Measurements from ENCODE around the gene IL17B. TPM values are rescaled to one million over a fixed set of nuclear protein-coding genes. Genes with fewer than 3 reads are reported as not detected.
"Not testable (repeated sequence)": the region's sequence is repeated elsewhere in the genome, so short reads cannot be mapped to it uniquely, and the experiment has no call there.

Gene IL17B
- total and polyA plus RNA-seq, 2 donors (not counting 3 experiments of a cell fraction or from before 2014, with no cell fraction given) = not detected

DNA sequence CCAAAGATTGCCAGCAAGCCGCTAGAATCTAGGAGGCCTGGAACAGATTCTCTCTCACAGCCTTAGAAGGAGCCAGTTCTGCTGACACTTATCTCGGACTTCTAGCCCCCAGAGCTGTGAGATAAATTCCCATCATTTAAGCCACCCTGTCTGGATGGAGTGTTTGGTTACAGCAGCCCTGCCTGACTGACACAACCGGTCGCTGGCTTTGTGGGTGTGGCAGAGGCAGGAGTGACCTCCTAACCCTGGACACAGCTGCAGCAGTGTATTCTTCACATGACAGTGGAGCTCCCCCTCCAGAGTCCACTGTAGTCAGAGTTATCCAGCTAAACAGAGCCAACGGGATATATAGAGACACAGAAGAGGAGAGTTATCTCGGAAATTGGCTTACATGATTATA is 21.2 kb upstream of the IL17B start:
- no peak for FAIRE-seq
- H4K20me1 ChIP-seq (replicated peaks; ENCODE audit: control insufficient read depth, extremely low read depth, insufficient read depth, low read length) = no peaks in the 10 kb centered on the region
- BruUV-seq (replicated peaks) = no TSS peak
- H3K9me3 ChIP-seq (replicated peaks; ENCODE audit: control insufficient read depth, insufficient read depth, low read length) = no peaks in the 10 kb centered on the region
- dilution Hi-C loops (cut with MboI; ENCODE audit: extremely low pct_ligation_motif_present, low sequenced_read_pairs) = no loop called here
- H3K27me3 ChIP-seq (ENCODE audit: control insufficient read depth in 2 of 2, insufficient read depth in 2 of 2, low read length in 2 of 2) = no peaks in the 10 kb centered on the region
- DNase-seq (ENCODE audit: low read depth, low spot score) = no peak
- H3K4me1 ChIP-seq (ENCODE audit: control insufficient read depth, extremely low read depth, insufficient read depth, low read length) = no peaks in the 10 kb centered on the region
- intact Hi-C loops (cut with micrococcal nuclease) = no loop called here
- no peak overlapping the region for H3K4me3 ChIP-seq (replicated peaks in 1 of 3; ENCODE audit: insufficient read depth in 1 of 3, low read depth in 1 of 3, low read length in 3 of 3)
- H3K4me2 ChIP-seq (ENCODE audit: insufficient read depth, low read length) = no peak overlapping the region
- ChIA-PET POLR2A (no interaction called here), CTCF (interaction anchor here (0.9 to 2.7 kb wide), 6 partner anchors 11 to 165 kb away, joined by 3 to 12 read pairs (median 4); no protein-coding TSS in a partner anchor)
- no peaks in the 10 kb centered on the region for H3K36me3 ChIP-seq (ENCODE audit: control insufficient read depth in 2 of 2, extremely low read depth in 1 of 2, insufficient read depth in 2 of 2, low read length in 2 of 2)
- no peak overlapping the region for H3K9ac ChIP-seq (replicated peaks; ENCODE audit: extremely low read depth, insufficient read depth, low read length)
- no peak overlapping the region for H3K27ac ChIP-seq (ENCODE audit: insufficient read depth, low read depth, low read length)
- TF ChIP-seq EZH2 (IDR thresholded peaks at IDR 0.05; ENCODE audit: borderline replicate concordance, low read depth, low read length, severe bottlenecking) (no peak), FOS (IDR thresholded peaks at IDR 0.05; ENCODE audit: borderline replicate concordance, insufficient read depth, low read length) (no peak)
- no peak overlapping the region for H2AFZ ChIP-seq (ENCODE audit: low read depth, low read length)
- H3K9me1 ChIP-seq (replicated peaks; ENCODE audit: control insufficient read depth, extremely low read depth, insufficient read depth, low read length) = no peaks in the 10 kb centered on the region
- H3K79me2 ChIP-seq (ENCODE audit: control insufficient read depth, insufficient read depth, low read length) = no peaks in the 10 kb centered on the region

GRCh38 chr5:149399775-149400174 is 20.7 kb upstream of the IL17B start:
- Histone ChIP-seq H3K4me2 (ENCODE audit: insufficient read depth, low read length) (no peak overlapping the region), H3K9me1 (replicated peaks; ENCODE audit: control insufficient read depth, extremely low read depth, insufficient read depth, low read length) (no peaks in the 10 kb centered on the region), H3K27me3 (ENCODE audit: control insufficient read depth in 2 of 2, insufficient read depth in 2 of 2, low read length in 2 of 2) (no peaks in the 10 kb centered on the region), H3K9me3 (replicated peaks; ENCODE audit: control insufficient read depth, insufficient read depth, low read length) (no peaks in the 10 kb centered on the region), H2AFZ (ENCODE audit: low read depth, low read length) (no peak overlapping the region), H3K79me2 (ENCODE audit: control insufficient read depth, insufficient read depth, low read length) (no peaks in the 10 kb centered on the region), H3K9ac (replicated peaks; ENCODE audit: extremely low read depth, insufficient read depth, low read length) (no peak overlapping the region), H3K27ac (ENCODE audit: insufficient read depth, low read depth, low read length) (no peak overlapping the region), H3K36me3 (ENCODE audit: control insufficient read depth in 2 of 2, extremely low read depth in 1 of 2, insufficient read depth in 2 of 2, low read length in 2 of 2) (no peaks in the 10 kb centered on the region), H3K4me3 (replicated peaks in 1 of 3; ENCODE audit: insufficient read depth in 1 of 3, low read depth in 1 of 3, low read length in 3 of 3) (no peak overlapping the region), H4K20me1 (replicated peaks; ENCODE audit: control insufficient read depth, extremely low read depth, insufficient read depth, low read length) (no peaks in the 10 kb centered on the region), H3K4me1 (ENCODE audit: control insufficient read depth, extremely low read depth, insufficient read depth, low read length) (no peaks in the 10 kb centered on the region)
- TF ChIP-seq GATA2 (IDR thresholded peaks at IDR 0.05; ENCODE audit: insufficient read depth, insufficient read length, low read depth, low read length) = no peak
- ChIA-PET POLR2A (no interaction called here), CTCF (interaction anchor here (0.9 to 2.7 kb wide), 4 partner anchors 11 to 32 kb away, joined by 3 to 6 read pairs (median 4); no protein-coding TSS in a partner anchor)
- DNase-seq (ENCODE audit: low read depth, low spot score) = no peak
- FAIRE-seq = no peak
- intact Hi-C loops (cut with micrococcal nuclease) = no loop called here
- dilution Hi-C loops (cut with MboI; ENCODE audit: extremely low pct_ligation_motif_present, low sequenced_read_pairs) = no loop called here
- no TSS peak for BruUV-seq (replicated peaks)

GRCh38 chr5:149398747-149399266 is 19.7 kb upstream of the IL17B start:
- intact Hi-C loops (cut with micrococcal nuclease); BruUV-seq (replicated peaks); H3K27me3 ChIP-seq (ENCODE audit: control insufficient read depth in 2 of 2, insufficient read depth in 2 of 2, low read length in 2 of 2); H3K9ac ChIP-seq (replicated peaks; ENCODE audit: extremely low read depth, insufficient read depth, low read length); POLR2A ChIA-PET; H3K4me1 ChIP-seq (ENCODE audit: control insufficient read depth, extremely low read depth, insufficient read depth, low read length); H3K36me3 ChIP-seq (ENCODE audit: control insufficient read depth in 2 of 2, extremely low read depth in 1 of 2, insufficient read depth in 2 of 2, low read length in 2 of 2); H3K27ac ChIP-seq (ENCODE audit: insufficient read depth, low read depth, low read length); H2AFZ ChIP-seq (ENCODE audit: low read depth, low read length); H3K4me3 ChIP-seq (replicated peaks in 1 of 3; ENCODE audit: insufficient read depth in 1 of 3, low read depth in 1 of 3, low read length in 3 of 3); H3K9me1 ChIP-seq (replicated peaks; ENCODE audit: control insufficient read depth, extremely low read depth, insufficient read depth, low read length); H3K4me2 ChIP-seq (ENCODE audit: insufficient read depth, low read length); FAIRE-seq; H3K79me2 ChIP-seq (ENCODE audit: control insufficient read depth, insufficient read depth, low read length); H3K9me3 ChIP-seq (replicated peaks; ENCODE audit: control insufficient read depth, insufficient read depth, low read length); CTCF ChIA-PET; dilution Hi-C loops (cut with MboI; ENCODE audit: extremely low pct_ligation_motif_present, low sequenced_read_pairs); H4K20me1 ChIP-seq (replicated peaks; ENCODE audit: control insufficient read depth, extremely low read depth, insufficient read depth, low read length); DNase-seq (ENCODE audit: low read depth, low spot score): not testable (repeated sequence)

Measured in endothelial cell of umbilical vein (primary cell).